GM04504 (cell line): ENCODE data around the gene SRPK2.
"Not testable (repeated sequence)": the region's sequence is repeated elsewhere in the genome, so short reads cannot be mapped to it uniquely, and the experiment has no call there.

Experiments
- DNase-seq: peaks from one replicate; pipeline ENCODE4 v3.0.0-alpha.2; 2012; ENCODE audit warnings: low read depth

SRPK2 gene

GRCh38 chr7:105224884-105225651 lies 163.7 kb downstream of the SRPK2 start:
- DNase-seq = peak; percentile 72

- no peak for DNase-seq
Measured at GRCh38 chr7:105222953-105223352, 165.8 kb downstream of the SRPK2 start.

DNA sequence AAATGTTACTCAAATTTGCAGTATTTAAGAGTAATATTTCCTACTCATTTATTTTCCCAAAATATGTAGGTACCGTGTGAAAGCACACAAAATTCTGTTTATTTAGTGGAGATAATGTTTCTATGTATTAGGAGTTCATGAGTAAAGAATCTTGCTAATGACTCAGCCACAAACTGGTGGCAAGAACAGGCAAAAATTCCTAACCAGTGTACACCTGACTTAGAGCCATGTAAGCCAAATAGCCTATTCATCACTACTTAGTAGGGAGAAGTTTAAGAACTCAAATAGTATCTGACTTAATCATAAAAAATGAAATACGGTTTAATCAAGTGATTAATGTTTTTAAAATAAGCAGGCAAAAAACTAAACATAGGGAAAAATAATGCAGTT lies 169.0 kb downstream of the SRPK2 start:
- DNase-seq = no peak

- DNase-seq = no peak
Measured at GRCh38 chr7:105218939-105219770, 169.6 kb downstream of the SRPK2 start.

- no peak for DNase-seq
Measured at GRCh38 chr7:105218215-105218614, 170.5 kb downstream of the SRPK2 start.

- no peak for DNase-seq
Measured at GRCh38 chr7:105216786-105217185, 171.9 kb downstream of the SRPK2 start.

GRCh38 chr7:105215821-105216220 lies 172.9 kb downstream of the SRPK2 start:
- DNase-seq = no peak

- DNase-seq = no peak
Measured at GRCh38 chr7:105215182-105215581, 173.5 kb downstream of the SRPK2 start.

- DNase-seq = no peak
Measured at GRCh38 chr7:105213611-105214010, 175.1 kb downstream of the SRPK2 start.

DNA sequence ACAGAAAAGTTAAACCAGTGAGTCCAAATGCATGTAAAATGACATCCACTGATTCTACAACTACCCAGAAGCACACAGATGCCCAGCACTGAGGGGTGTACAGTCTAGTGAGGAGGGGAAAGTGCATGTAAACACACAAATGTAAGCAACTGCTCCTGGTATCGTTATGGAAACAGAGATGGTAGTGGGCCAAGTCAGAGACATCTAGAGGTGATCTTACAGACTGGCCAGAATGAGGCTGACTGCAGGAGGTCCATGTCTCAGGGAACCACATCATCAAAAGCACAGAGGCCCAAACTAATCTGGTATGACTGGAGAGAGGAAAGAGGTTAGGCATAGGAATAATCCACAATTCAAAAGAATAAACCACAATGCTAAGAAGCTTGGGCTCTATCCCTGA lies 176.5 kb downstream of the SRPK2 start:
- DNase-seq = no peak

DNA sequence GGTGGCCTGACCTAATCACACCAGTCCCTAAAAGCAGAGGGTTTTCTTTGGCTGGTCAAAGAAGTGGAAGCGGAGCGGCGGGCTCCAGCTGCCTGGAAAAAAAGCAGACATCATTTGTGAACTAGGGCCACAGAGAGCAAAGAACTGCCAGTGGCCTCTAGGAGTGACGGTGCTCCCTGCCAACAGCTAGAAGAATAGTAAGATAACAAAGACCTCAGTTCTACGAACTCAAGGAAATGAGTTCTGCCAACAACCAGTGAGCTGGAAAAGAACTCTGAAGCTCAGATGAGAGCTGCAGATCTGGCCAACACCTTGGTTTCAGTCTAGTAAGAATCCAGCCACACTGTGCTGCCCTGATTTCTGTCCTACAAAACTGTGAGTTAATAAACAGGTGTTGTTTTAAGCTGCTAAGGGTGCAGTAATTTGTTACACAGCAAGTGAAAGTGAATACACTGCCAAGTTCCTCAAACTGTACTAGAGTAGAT lies 178.0 kb downstream of the SRPK2 start:
- DNase-seq = no peak

GRCh38 chr7:105209870-105210269 lies 178.9 kb downstream of the SRPK2 start:
- no peak for DNase-seq

DNA sequence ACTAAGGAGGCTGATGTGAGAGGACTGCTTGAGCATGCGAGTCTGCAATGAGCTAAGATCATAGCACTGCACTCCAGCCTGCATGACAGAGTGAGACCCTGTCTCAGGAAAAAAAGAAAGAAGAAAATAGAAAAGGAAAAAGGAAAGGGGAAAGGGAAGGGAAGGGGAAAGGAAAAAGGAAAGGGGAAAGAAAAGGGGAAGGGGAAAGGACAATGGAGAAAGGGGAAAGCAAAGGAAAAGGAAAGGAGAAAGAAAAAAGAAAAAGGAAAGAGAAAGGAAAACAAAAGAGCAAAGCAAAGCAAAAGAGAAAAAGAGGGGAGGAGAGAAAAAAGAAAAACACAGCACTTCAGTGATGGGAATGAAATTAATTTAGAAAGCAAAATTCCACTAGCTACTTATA lies 179.3 kb downstream of the SRPK2 start:
- DNase-seq = no peak

DNA sequence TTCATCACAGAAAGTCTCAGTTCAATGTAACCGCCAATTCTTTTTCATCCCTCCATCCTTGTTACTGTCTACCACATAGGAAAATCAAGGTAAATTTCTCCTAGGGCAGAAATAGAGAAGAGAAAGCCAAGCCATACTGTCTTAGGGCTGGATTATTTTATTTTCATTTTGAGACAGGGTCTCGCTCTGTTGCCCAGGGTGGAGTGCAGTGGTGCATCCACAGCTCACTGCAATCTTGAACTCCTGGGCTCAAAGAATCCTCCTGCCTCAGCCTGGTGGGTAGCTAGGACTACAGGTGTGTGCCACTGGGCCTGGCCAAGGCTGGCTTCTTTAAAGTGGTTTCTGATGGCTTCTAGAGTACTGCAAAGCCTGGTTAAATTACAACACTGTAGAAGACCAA lies 181.7 kb downstream of the SRPK2 start:
- DNase-seq = no peak

- no peak for DNase-seq
Measured at GRCh38 chr7:105205592-105206237, 183.0 kb downstream of the SRPK2 start.

DNA sequence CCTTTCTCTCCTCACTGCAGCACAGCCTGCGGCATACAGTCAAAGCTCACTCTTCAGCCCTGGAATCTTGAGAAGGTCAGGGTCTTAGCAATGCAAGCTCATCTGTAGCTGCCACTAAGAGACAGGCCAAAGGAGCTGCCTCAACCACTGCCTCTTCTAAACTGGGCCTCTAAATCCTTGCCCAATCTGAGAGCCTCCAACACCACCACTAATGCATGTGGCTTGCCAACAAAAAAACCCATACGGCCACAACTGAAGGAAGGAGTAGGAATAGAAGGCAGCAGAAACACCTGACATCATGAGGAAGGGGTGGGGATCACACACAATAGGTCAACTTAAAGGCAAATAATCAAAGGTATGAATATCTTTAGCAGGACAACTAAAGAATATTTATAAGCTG lies 183.8 kb downstream of the SRPK2 start:
- no peak for DNase-seq

DNA sequence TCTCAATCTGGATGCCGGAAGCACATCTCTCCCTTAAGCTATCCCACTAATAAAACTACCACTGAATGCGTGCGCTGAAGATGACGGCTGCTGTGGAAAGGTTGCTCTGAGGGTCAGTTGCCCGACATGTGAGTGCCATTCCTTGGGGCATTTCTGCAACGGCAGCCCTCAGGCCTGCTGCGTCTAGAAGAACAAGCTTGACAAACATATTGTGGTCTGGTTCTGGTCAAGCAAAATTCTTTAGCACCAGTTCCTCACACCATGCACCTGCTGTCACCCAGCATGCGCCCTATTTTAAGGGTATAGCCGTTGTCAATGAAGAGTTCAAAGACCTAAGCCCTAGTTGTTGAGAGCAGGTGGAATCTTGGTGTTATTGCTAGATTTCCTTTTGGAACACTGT lies 184.2 kb downstream of the SRPK2 start:
- no peak for DNase-seq

GRCh38 chr7:105202616-105203015 lies 186.1 kb downstream of the SRPK2 start:
- DNase-seq = no peak

GRCh38 chr7:105199386-105199785 lies 189.3 kb downstream of the SRPK2 start:
- no peak for DNase-seq

- peak; percentile 53 for DNase-seq
Measured at GRCh38 chr7:105198223-105198622, 190.5 kb downstream of the SRPK2 start.

DNA sequence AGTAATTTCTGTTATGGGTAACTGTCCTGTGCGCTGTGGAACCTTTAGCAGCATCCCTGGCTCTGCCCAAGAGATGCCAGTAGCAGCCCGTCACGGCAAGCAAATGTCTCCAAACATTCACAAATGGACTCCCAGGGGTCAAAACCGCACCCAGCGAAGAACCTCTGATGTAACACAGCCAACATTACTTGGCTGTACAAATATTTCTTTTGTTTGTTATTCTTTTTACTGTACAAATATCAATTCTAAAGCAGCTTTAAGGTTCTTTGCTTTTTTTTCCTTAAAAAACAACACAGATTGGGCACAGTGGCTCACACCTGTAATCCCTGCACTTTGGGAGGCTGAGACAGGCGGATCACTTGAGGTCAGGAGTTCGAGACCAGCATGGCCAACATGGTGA lies 192.2 kb downstream of the SRPK2 start:
- no peak for DNase-seq

GRCh38 chr7:105195891-105196290 lies 192.8 kb downstream of the SRPK2 start:
- DNase-seq = no peak

DNA sequence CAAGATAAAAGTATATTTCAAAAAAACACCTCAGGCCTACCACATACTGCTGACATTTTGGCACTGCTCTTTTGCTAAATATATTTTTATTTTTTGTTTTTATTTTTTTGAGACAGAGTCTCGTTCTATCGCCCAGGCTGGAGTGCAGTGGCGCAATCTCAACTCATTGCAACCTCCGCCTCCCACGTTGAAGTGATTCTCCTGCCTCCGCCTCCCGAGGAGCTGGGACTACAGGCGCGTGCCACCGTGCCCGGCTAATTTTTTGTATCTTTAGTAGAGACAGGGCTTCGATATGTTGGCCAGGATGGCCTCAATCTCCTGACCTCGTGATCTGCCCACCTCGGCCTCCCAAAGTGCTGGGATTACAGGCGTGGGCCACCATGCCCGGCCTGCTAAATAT lies 193.8 kb downstream of the SRPK2 start:
- not testable (repeated sequence) for DNase-seq
